ENCODE measurements around the gene SLC1A6.
"Not testable (repeated sequence)": the region's sequence is repeated elsewhere in the genome, so short reads cannot be mapped to it uniquely, and the experiment has no call there.

SLC1A6 gene

GRCh38 chr19:14949876-14950275 is 29.8 kb downstream of the SLC1A6 start:
- TF ChIP-seq CTCF (IDR thresholded peaks at IDR 0.05; ENCODE audit: low read depth, low read length) = no peak

GRCh38 chr19:14949413-14949812 is 30.3 kb downstream of the SLC1A6 start:
- not testable (repeated sequence) for DNase-seq (ENCODE audit: low read depth in 2 of 2); H3K4me3 ChIP-seq (replicated peaks in 1 of 2; ENCODE audit: low read depth in 2 of 2, low read length in 2 of 2)

More at GRCh38 chr19:14949876-14950275, 29.8 kb downstream of the SLC1A6 start:
- DNase-seq (ENCODE audit: low read depth in 2 of 2) = no peak
- H3K4me3 ChIP-seq (replicated peaks in 1 of 2; ENCODE audit: low read depth in 2 of 2, low read length in 2 of 2) = no peak overlapping the region

- DNase-seq (ENCODE audit: low read depth in 2 of 2) = no peak
- H3K4me3 ChIP-seq (replicated peaks in 1 of 2; ENCODE audit: low read depth in 2 of 2, low read length in 2 of 2) = no peak overlapping the region
- TF ChIP-seq CTCF (IDR thresholded peaks at IDR 0.05; ENCODE audit: low read depth, low read length) = no peak
These were observed 35.2 kb downstream of the SLC1A6 start for GRCh38 chr19:14944456-14944855.

- no peak overlapping the region for H3K4me3 ChIP-seq (replicated peaks in 1 of 2; ENCODE audit: low read depth in 2 of 2, low read length in 2 of 2)
- TF ChIP-seq CTCF (IDR thresholded peaks at IDR 0.05; ENCODE audit: low read depth, low read length) = no peak
- DNase-seq (ENCODE audit: low read depth in 2 of 2) = peak in 1 of 2 donors; percentile 51
These were observed 36.1 kb downstream of the SLC1A6 start for GRCh38 chr19:14943601-14944000.

GRCh38 chr19:14941189-14941588 is 38.5 kb downstream of the SLC1A6 start, which contains the start of gene OR7C2:
Gene OR7C2, plus strand, starts transcription at chr19:14941489. Its CDS starts 0 bp downstream, at chr19:14941489.
- no peak within 1 kb of the TSS for H3K4me3 ChIP-seq (replicated peaks in 1 of 2; ENCODE audit: low read depth in 2 of 2, low read length in 2 of 2)
- DNase-seq (ENCODE audit: low read depth in 2 of 2) = no peak
- no peak for TF ChIP-seq CTCF (IDR thresholded peaks at IDR 0.05; ENCODE audit: low read depth, low read length)

GRCh38 chr19:14940266-14940665 is 39.4 kb downstream of the SLC1A6 start:
- DNase-seq (ENCODE audit: low read depth in 2 of 2) = no peak
- no peak overlapping the region for H3K4me3 ChIP-seq (replicated peaks in 1 of 2; ENCODE audit: low read depth in 2 of 2, low read length in 2 of 2)
- TF ChIP-seq CTCF (IDR thresholded peaks at IDR 0.05; ENCODE audit: low read depth, low read length) = no peak

- TF ChIP-seq CTCF (IDR thresholded peaks at IDR 0.05; ENCODE audit: low read depth, low read length) = no peak
- no peak overlapping the region for H3K4me3 ChIP-seq (replicated peaks in 1 of 2; ENCODE audit: low read depth in 2 of 2, low read length in 2 of 2)
- DNase-seq (ENCODE audit: low read depth in 2 of 2) = no peak
These were observed 46.2 kb downstream of the SLC1A6 start for GRCh38 chr19:14933506-14933905.

Data from cardiac fibroblast (primary cell).